Measurements from ENCODE around the gene AMPH. TPM values are rescaled to one million over a fixed set of nuclear protein-coding genes. Genes with fewer than 3 reads are reported as not detected.
"Not testable (repeated sequence)": the region's sequence is repeated elsewhere in the genome, so short reads cannot be mapped to it uniquely, and the experiment has no call there.

AMPH gene
- total RNA-seq, 2 experiments from 2014 or later = 0.07 TPM; not detected in 1

- Mint-ChIP-seq H3K4me1 (ENCODE audit: low read depth) (peaks cover 52% of the 10 kb centered on the region), H3K27me3 (ENCODE audit: low read depth) (no peaks in the 10 kb centered on the region), H3K27ac (no peak overlapping the region), H3K9me3 (no peaks in the 10 kb centered on the region), H3K4me3 (no peak overlapping the region), H3K36me3 (ENCODE audit: low read depth) (no peaks in the 10 kb centered on the region)
- CTCF ChIA-PET = interaction anchor here (0.5 to 9.3 kb wide), 31 partner anchors 7 to 1289 kb away, joined by 3 to 190 read pairs (median 8); partner anchors contain the start of gene STARD3NL
- intact Hi-C loops (cut with micrococcal nuclease) = loop anchor here (2.0 to 10.0 kb wide), 8 partner anchors 33 to 1225 kb away; partner anchors contain the start of genes ELMO1 and STARD3NL
- DNase-seq = peak; percentile 83
Observed at GRCh38 chr7:38369816-38370493, 261.2 kb downstream of the AMPH start.

- peak overlapping the region; percentile 84 for H3K27ac Mint-ChIP-seq
- H3K27me3 Mint-ChIP-seq (ENCODE audit: low read depth) = no peaks in the 10 kb centered on the region
- no peaks in the 10 kb centered on the region for H3K9me3 Mint-ChIP-seq
- intact Hi-C loops (cut with micrococcal nuclease) = loop anchor here (1.0 to 10.0 kb wide), 8 partner anchors 153 to 1227 kb away; partner anchors contain the start of genes ELMO1 and STARD3NL
- H3K4me3 Mint-ChIP-seq = peak overlapping the region; percentile 56
- DNase-seq = peak; percentile 94
- H3K36me3 Mint-ChIP-seq (ENCODE audit: low read depth) = peaks cover 3% of the 10 kb centered on the region
- CTCF ChIA-PET = interaction anchor here (0.6 to 9.3 kb wide), 30 partner anchors 9 to 1086 kb away, joined by 3 to 190 read pairs (median 9); partner anchors contain the start of gene STARD3NL
- peaks cover 67% of the 10 kb centered on the region for H3K4me1 Mint-ChIP-seq (ENCODE audit: low read depth)
Observed at GRCh38 chr7:38368191-38368605, 263.0 kb downstream of the AMPH start.

- Mint-ChIP-seq H3K9me3 (no peaks in the 10 kb centered on the region), H3K27me3 (ENCODE audit: low read depth) (no peaks in the 10 kb centered on the region), H3K27ac (peak overlapping the region; percentile 84), H3K4me1 (ENCODE audit: low read depth) (peaks cover 72% of the 10 kb centered on the region), H3K4me3 (peak overlapping the region; percentile 56), H3K36me3 (ENCODE audit: low read depth) (peaks cover 6% of the 10 kb centered on the region)
- peak; percentile 57 for DNase-seq
- CTCF ChIA-PET = interaction anchor here (0.6 to 9.3 kb wide), 26 partner anchors 9 to 1087 kb away, joined by 3 to 190 read pairs (median 10); partner anchors contain the start of gene STARD3NL
- intact Hi-C loops (cut with micrococcal nuclease) = loop anchor here (5.0 to 10.0 kb wide), 4 partner anchors 580 to 1227 kb away; partner anchors contain the start of gene ELMO1
Observed at GRCh38 chr7:38367301-38367890, 263.8 kb downstream of the AMPH start.

GRCh38 chr7:38363379-38363778 is 267.8 kb downstream of the AMPH start:
- peak overlapping the region; percentile 79 for H3K4me3 Mint-ChIP-seq
- not testable (repeated sequence) for H3K9me3 Mint-ChIP-seq; H3K36me3 Mint-ChIP-seq (ENCODE audit: low read depth); H3K27me3 Mint-ChIP-seq (ENCODE audit: low read depth)
- H3K4me1 Mint-ChIP-seq (ENCODE audit: low read depth) = peaks cover 51% of the 10 kb centered on the region
- H3K27ac Mint-ChIP-seq = peak overlapping the region; percentile 99
- CTCF ChIA-PET = interaction anchor here (0.8 to 9.3 kb wide), 8 partner anchors 9 to 255 kb away, joined by 3 to 190 read pairs (median 4); no protein-coding TSS in a partner anchor
- intact Hi-C loops (cut with micrococcal nuclease) = loop anchor here (1.0 to 10.0 kb wide), 5 partner anchors 131 to 1231 kb away; partner anchors contain the start of gene ELMO1
- peak; percentile 86 for DNase-seq

- H3K36me3 Mint-ChIP-seq (ENCODE audit: low read depth); H3K27me3 Mint-ChIP-seq (ENCODE audit: low read depth); H3K9me3 Mint-ChIP-seq: not testable (repeated sequence)
- intact Hi-C loops (cut with micrococcal nuclease) = loop anchor here (1.0 to 10.0 kb wide), 6 partner anchors 10 to 1232 kb away; partner anchors contain the start of gene ELMO1
- peak overlapping the region; percentile 79 for H3K4me3 Mint-ChIP-seq
- CTCF ChIA-PET = interaction anchor here (0.9 to 9.3 kb wide), 7 partner anchors 8 to 254 kb away, joined by 3 to 190 read pairs (median 4); no protein-coding TSS in a partner anchor
- H3K27ac Mint-ChIP-seq = peak overlapping the region; percentile 99
- DNase-seq = peak; percentile 75
- peaks cover 48% of the 10 kb centered on the region for H3K4me1 Mint-ChIP-seq (ENCODE audit: low read depth)
Observed at GRCh38 chr7:38362611-38363237, 268.4 kb downstream of the AMPH start.

GRCh38 chr7:38360776-38361175 is 270.4 kb downstream of the AMPH start:
- Mint-ChIP-seq H3K4me1 (ENCODE audit: low read depth) (peaks cover 39% of the 10 kb centered on the region), H3K27ac (peak overlapping the region; percentile 94), H3K9me3 (no peaks in the 10 kb centered on the region), H3K4me3 (peak overlapping the region; percentile 91), H3K36me3 (ENCODE audit: low read depth) (peaks cover 10% of the 10 kb centered on the region), H3K27me3 (ENCODE audit: low read depth) (no peaks in the 10 kb centered on the region)
- DNase-seq = no peak
- CTCF ChIA-PET = interaction anchor here (0.8 to 1.6 kb wide), 5 partner anchors 9 to 145 kb away, joined by 3 to 8 read pairs (median 3); no protein-coding TSS in a partner anchor
- intact Hi-C loops (cut with micrococcal nuclease) = loop anchor here (10.0 kb wide), 3 partner anchors 916 to 1234 kb away; partner anchors contain the start of gene ELMO1

- H3K4me1 Mint-ChIP-seq (ENCODE audit: low read depth) = peaks cover 38% of the 10 kb centered on the region
- H3K9me3 Mint-ChIP-seq; H3K27me3 Mint-ChIP-seq (ENCODE audit: low read depth); intact Hi-C loops (cut with micrococcal nuclease): not testable (repeated sequence)
- H3K4me3 Mint-ChIP-seq = peak overlapping the region; percentile 91
- CTCF ChIA-PET = interaction anchor here (1.0 to 3.0 kb wide), 10 partner anchors 9 to 251 kb away, joined by 3 to 19 read pairs (median 4); no protein-coding TSS in a partner anchor
- peaks cover 11% of the 10 kb centered on the region for H3K36me3 Mint-ChIP-seq (ENCODE audit: low read depth)
- peak overlapping the region; percentile 94 for H3K27ac Mint-ChIP-seq
- peak; percentile 86 for DNase-seq
Observed at GRCh38 chr7:38359071-38359601, 272.0 kb downstream of the AMPH start.

GRCh38 chr7:38358273-38358831 is 272.8 kb downstream of the AMPH start:
- peaks cover 38% of the 10 kb centered on the region for H3K4me1 Mint-ChIP-seq (ENCODE audit: low read depth)
- CTCF ChIA-PET = interaction anchor here (1.0 to 3.0 kb wide), 10 partner anchors 9 to 250 kb away, joined by 3 to 19 read pairs (median 4); no protein-coding TSS in a partner anchor
- H3K27ac Mint-ChIP-seq = peak overlapping the region; percentile 94
- not testable (repeated sequence) for H3K9me3 Mint-ChIP-seq; H3K27me3 Mint-ChIP-seq (ENCODE audit: low read depth)
- H3K4me3 Mint-ChIP-seq = peak overlapping the region; percentile 91
- peak; percentile 72 for DNase-seq
- H3K36me3 Mint-ChIP-seq (ENCODE audit: low read depth) = peaks cover 11% of the 10 kb centered on the region
- intact Hi-C loops (cut with micrococcal nuclease) = loop anchor here (1.0 kb wide), 1 partner anchor 13 kb away; no protein-coding TSS in a partner anchor

- Mint-ChIP-seq H3K27ac (peak overlapping the region; percentile 91), H3K4me3 (peak overlapping the region; percentile 64), H3K4me1 (ENCODE audit: low read depth) (peaks cover 30% of the 10 kb centered on the region)
- H3K36me3 Mint-ChIP-seq (ENCODE audit: low read depth); H3K9me3 Mint-ChIP-seq; intact Hi-C loops (cut with micrococcal nuclease); H3K27me3 Mint-ChIP-seq (ENCODE audit: low read depth): not testable (repeated sequence)
- CTCF ChIA-PET = interaction anchor here (0.5 to 1.2 kb wide), 7 partner anchors 9 to 139 kb away, joined by 3 to 6 read pairs (median 4); no protein-coding TSS in a partner anchor
- peak; percentile 53 for DNase-seq
Observed at GRCh38 chr7:38354271-38354851, 276.8 kb downstream of the AMPH start.

GRCh38 chr7:38353431-38353881 is 277.7 kb downstream of the AMPH start:
- H3K36me3 Mint-ChIP-seq (ENCODE audit: low read depth); H3K9me3 Mint-ChIP-seq; intact Hi-C loops (cut with micrococcal nuclease); H3K27me3 Mint-ChIP-seq (ENCODE audit: low read depth): not testable (repeated sequence)
- Mint-ChIP-seq H3K4me3 (peak overlapping the region; percentile 64), H3K4me1 (ENCODE audit: low read depth) (peaks cover 26% of the 10 kb centered on the region), H3K27ac (peak overlapping the region; percentile 91)
- CTCF ChIA-PET = interaction anchor here (0.8 to 1.2 kb wide), 3 partner anchors 10 to 138 kb away, joined by 3 to 6 read pairs (median 4); no protein-coding TSS in a partner anchor
- peak; percentile 42 for DNase-seq

GRCh38 chr7:38351601-38352000 is 279.6 kb downstream of the AMPH start:
- peak overlapping the region; percentile 79 for H3K4me3 Mint-ChIP-seq
- H3K4me1 Mint-ChIP-seq (ENCODE audit: low read depth) = peaks cover 20% of the 10 kb centered on the region
- intact Hi-C loops (cut with micrococcal nuclease) = no loop called here
- no peak overlapping the region for H3K27ac Mint-ChIP-seq
- H3K36me3 Mint-ChIP-seq (ENCODE audit: low read depth) = peaks cover 3% of the 10 kb centered on the region
- CTCF ChIA-PET = interaction anchor here (0.7 kb wide), 1 partner anchor 16 kb away, joined by 3 read pairs; no protein-coding TSS in a partner anchor
- no peaks in the 10 kb centered on the region for H3K27me3 Mint-ChIP-seq (ENCODE audit: low read depth)
- no peak for DNase-seq
- H3K9me3 Mint-ChIP-seq = no peaks in the 10 kb centered on the region

All from activated naive CD4-positive, alpha-beta T cell treated with anti-CD3 and anti-CD28 coated beads for 36 hours (primary cell).